Right lobe of liver (tissue), 6 donors: Measurements from ENCODE around the gene DNAJC15. TPM values are rescaled to one million over a fixed set of nuclear protein-coding genes. Genes with fewer than 3 reads are reported as not detected.
A peak's percentile ranks its signal among the peaks of the same experiment; 100 is the strongest.

Experiments
- ATAC-seq, 4 donors: fragments of 200-7000 bp; cut with Tn5 transposase; one replicate each; pipeline ENCODE4 v1.9.1; 2020; ENCODE audit warnings: mild to moderate bottlenecking in 4 of 4, moderate library complexity in 4 of 4
- DNase-seq, 3 donors: peaks; one replicate each; pipeline ENCODE4 v3.0.0-alpha.2; 2020
- H3K27ac ChIP-seq, 3 donors: fragments of 200-600 bp; one replicate each; pipeline ENCODE4 v1.8.0; 2022
- H3K27me3 ChIP-seq, 2 donors: fragments of 200-600 bp; one replicate each; pipeline ENCODE4 v1.8.0; 2022
- H3K36me3 ChIP-seq, 4 donors: fragments of 200-600 bp; sonication (generic) in 1 of 4; one replicate each; pipeline versions ENCODE4 v1.5.1 to v1.8.0; 2017 to 2022; ENCODE audit warnings: control low read depth in 1 of 4
- H3K4me1 ChIP-seq, 4 donors: fragments of 200-600 bp; sonication (generic) in 1 of 4; one replicate each; pipeline versions ENCODE4 v1.5.1 to v1.8.0; 2017 to 2022; ENCODE audit warnings: control low read depth in 1 of 4
- H3K4me3 ChIP-seq, 3 donors: fragments of 200-600 bp; one replicate each; pipeline ENCODE4 v1.8.0; 2022
- H3K9me3 ChIP-seq, 4 donors: fragments of 200-600 bp; sonication (generic) in 1 of 4; one replicate each; pipeline versions ENCODE4 v1.5.1 to v1.8.0; 2017 to 2022; ENCODE audit warnings: control low read depth in 1 of 4
- CTCF ChIP-seq, 4 donors: fragments of 200-600 bp in 3 of 4; fragments of 450-650 bp in 1 of 4; IDR thresholded peaks; one replicate each; pipeline versions ENCODE4 v1.5.1 to v1.8.0; 2016 to 2022; ENCODE audit warnings: antibody characterized with exemption in 4 of 4, mild to moderate bottlenecking in 2 of 4
- POLR2A ChIP-seq: fragments of 450-650 bp; IDR thresholded peaks from one replicate; pipeline ENCODE4 v1.6.1; 2017; ENCODE audit warnings: antibody characterized with exemption, mild to moderate bottlenecking
- WGBS: methylation state at CpG from one replicate; pipeline ENCODE4 v1.1.6; 2018; ENCODE audit warnings: low coverage, low lambda C conversion rate; ENCODE audit not compliant: insufficient coverage; ENCODE audit errors: missing lambda C conversion rate; 5-methylcytosine and 5-hydroxymethylcytosine counted together
- intact Hi-C, 2 donors: fragments of 100-400 bp; cut with DNase I; formaldehyde crosslinking; loops; one replicate each; pipeline versions ENCODE4 v1.11.2 to v1.14.1; 2022
- total RNA-seq, 6 experiments: library from RNA; depleted of rRNA in 2 of 6; stranded (reverse); fragments of >200 nt in 2 of 6; fragmentation: NEBNext Ultra II Directional in 3 of 6; extraction: Animal tissue kit (Norgen Biotek cat#: 25700) in 3 of 6; gene quantifications; one replicate each; pipeline versions ENCODE4 v1.1.0 to v1.2.4, GENCODE V29; 2016 to 2023
- donor health status: DM: no; HTN: yes; CAD: no.
- donor health status: DM: no; HTN: no; CAD: no.
- donor health status: DM: no; HTN: no; CAD: no.
- donor health status: DM: no; HTN: yes; CAD: no.
- donor health status: DM: no; HTN: yes; CAD: no.

The DNAJC15 gene
- total RNA-seq, 6 experiments from 2014 or later: 4.1 to 9.4 (median 6.9) TPM

- TF ChIP-seq POLR2A (no peak), CTCF (IDR thresholded peaks at IDR 0.05) (no peak)
- 84% methylated on average over 9 of the region's 11 CpGs for WGBS
- H3K27me3 ChIP-seq: no peaks in the 10 kb centered on the region
- no peak for ATAC-seq
- no peak overlapping the region for H3K4me3 ChIP-seq
- no peaks in the 10 kb centered on the region for H3K36me3 ChIP-seq
- DNase-seq: no peak
- intact Hi-C loops: no loop called here
- H3K9me3 ChIP-seq: no peaks in the 10 kb centered on the region
- no peak overlapping the region for H3K27ac ChIP-seq
- H3K4me1 ChIP-seq: no peaks in the 10 kb centered on the region
Measured at GRCh38 chr13:43021926-43022670, 1.3 kb upstream of the DNAJC15 start.

GRCh38 chr13:43022934-43023288, 475 bp upstream of the DNAJC15 start:
- Histone ChIP-seq H3K9me3 (no peaks in the 10 kb centered on the region), H3K36me3 (no peaks in the 10 kb centered on the region), H3K27ac (peak overlapping the region; percentile 53 to 80 (median 74)), H3K4me3 (peak overlapping the region; percentile 60 to 69 (median 66)), H3K4me1 (no peaks in the 10 kb centered on the region), H3K27me3 (no peaks in the 10 kb centered on the region)
- no peak for DNase-seq
- WGBS: 87% methylated on average over 8 of the region's 12 CpGs
- intact Hi-C loops: no loop called here
- no peak for TF ChIP-seq POLR2A
- no peak for TF ChIP-seq CTCF (IDR thresholded peaks at IDR 0.05)
- no peak for ATAC-seq

- no peaks in the 10 kb centered on the region for H3K4me1 ChIP-seq
- H3K9me3 ChIP-seq: no peaks in the 10 kb centered on the region
- no peak overlapping the region for H3K4me3 ChIP-seq
- DNase-seq (no peak), ATAC-seq (no peak)
- H3K27ac ChIP-seq: no peak overlapping the region
- intact Hi-C loops: no loop called here
- H3K27me3 ChIP-seq: no peaks in the 10 kb centered on the region
- WGBS: 32% methylated on average over 2 of the region's 2 CpGs
- no peaks in the 10 kb centered on the region for H3K36me3 ChIP-seq
- TF ChIP-seq POLR2A: no peak
- no peak for TF ChIP-seq CTCF (IDR thresholded peaks at IDR 0.05)
Measured at GRCh38 chr13:43026262-43026661, 2.9 kb downstream of the DNAJC15 start.

- TF ChIP-seq CTCF (IDR thresholded peaks at IDR 0.05) (no peak), POLR2A (no peak)
- no peak for DNase-seq
- Histone ChIP-seq H3K4me3 (no peak overlapping the region), H3K27ac (no peak overlapping the region), H3K36me3 (no peaks in the 10 kb centered on the region), H3K27me3 (no peaks in the 10 kb centered on the region), H3K4me1 (no peaks in the 10 kb centered on the region), H3K9me3 (no peaks in the 10 kb centered on the region)
- 85% methylated on average over 4 of the region's 4 CpGs for WGBS
- ATAC-seq: no peak
- intact Hi-C loops: no loop called here
Measured at GRCh38 chr13:43030548-43030947, 7.2 kb downstream of the DNAJC15 start.
